AG04449 (cell line): ENCODE results near the gene PSMD11.

Source experiments
- CTCF ChIA-PET: fragments of 350-600 bp; formaldehyde crosslinking; extraction: SDS; loops from one replicate; lab custom pipeline; 2021; ENCODE audit warnings: antibody characterized with exemption; lab: Yijun Ruan, JAX
- POLR2A ChIA-PET: fragments of 400-600, 350-600 bp; formaldehyde crosslinking; extraction: SDS; loops from one replicate; lab custom pipeline; 2020; ENCODE audit warnings: antibody characterized with exemption, inconsistent platforms; lab: Yijun Ruan, JAX
- DNase-seq: peaks from one replicate; pipeline ENCODE4 v3.0.0-alpha.2; 2010; ENCODE audit warnings: low read depth, low spot score
- H3K4me3 ChIP-seq: 2 replicates; pipeline ENCODE4 v1.5.1; 2011; ENCODE audit warnings: low read depth, mild to moderate bottlenecking, control low read depth, low read length
- TF ChIP-seq, protein P1 (sequence below): IDR thresholded peaks from one replicate; pipeline ENCODE4 v1.5.1; 2011; ENCODE audit warnings: mild to moderate bottlenecking, moderate library complexity, low read length, control low read depth, inconsistent platforms; ENCODE audit not compliant: insufficient read depth; ENCODE audit errors: missing control alignments

PSMD11 gene

DNA sequence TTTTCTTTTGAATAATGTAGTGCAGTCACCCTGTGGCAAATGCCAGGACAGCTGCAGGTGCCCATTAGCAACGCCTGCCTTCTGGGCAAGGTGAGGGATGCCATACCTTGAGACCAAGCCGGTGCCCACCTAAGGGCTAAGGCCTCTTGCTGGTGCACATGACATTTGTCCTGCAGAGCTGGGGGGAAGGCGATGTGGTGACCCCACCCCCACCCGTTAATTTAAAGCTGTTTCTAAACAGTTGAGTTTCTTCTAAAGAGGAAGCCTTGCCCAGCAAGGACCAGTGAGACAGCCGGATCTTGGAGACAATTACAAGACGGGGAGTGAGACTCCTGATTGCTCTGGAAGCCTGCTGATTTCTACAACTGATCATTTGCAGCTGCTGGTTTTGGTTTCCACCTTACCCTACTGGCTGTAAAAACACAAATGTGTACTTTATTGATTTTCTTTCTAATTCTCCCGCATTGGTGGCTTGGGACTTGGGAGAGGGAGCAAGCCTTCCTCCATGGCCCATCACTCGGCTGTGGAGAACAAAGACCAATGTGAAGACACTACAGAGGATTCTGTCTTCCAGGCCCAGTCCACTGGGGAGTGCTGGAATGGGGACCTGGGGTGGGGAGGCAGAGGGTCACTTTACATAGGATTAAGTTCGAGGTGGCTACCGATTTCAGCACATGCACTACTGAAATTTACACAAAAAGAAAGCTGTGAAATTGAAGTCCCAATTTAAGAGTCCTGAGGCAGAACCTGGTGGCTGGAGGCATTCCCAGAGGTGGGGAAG is 45.2 kb downstream of the PSMD11 start:
- TF ChIP-seq, protein P1, sequence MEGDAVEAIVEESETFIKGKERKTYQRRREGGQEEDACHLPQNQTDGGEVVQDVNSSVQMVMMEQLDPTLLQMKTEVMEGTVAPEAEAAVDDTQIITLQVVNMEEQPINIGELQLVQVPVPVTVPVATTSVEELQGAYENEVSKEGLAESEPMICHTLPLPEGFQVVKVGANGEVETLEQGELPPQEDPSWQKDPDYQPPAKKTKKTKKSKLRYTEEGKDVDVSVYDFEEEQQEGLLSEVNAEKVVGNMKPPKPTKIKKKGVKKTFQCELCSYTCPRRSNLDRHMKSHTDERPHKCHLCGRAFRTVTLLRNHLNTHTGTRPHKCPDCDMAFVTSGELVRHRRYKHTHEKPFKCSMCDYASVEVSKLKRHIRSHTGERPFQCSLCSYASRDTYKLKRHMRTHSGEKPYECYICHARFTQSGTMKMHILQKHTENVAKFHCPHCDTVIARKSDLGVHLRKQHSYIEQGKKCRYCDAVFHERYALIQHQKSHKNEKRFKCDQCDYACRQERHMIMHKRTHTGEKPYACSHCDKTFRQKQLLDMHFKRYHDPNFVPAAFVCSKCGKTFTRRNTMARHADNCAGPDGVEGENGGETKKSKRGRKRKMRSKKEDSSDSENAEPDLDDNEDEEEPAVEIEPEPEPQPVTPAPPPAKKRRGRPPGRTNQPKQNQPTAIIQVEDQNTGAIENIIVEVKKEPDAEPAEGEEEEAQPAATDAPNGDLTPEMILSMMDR, result no peak
- POLR2A ChIA-PET, result no interaction called here
- no peak for DNase-seq
- CTCF ChIA-PET, result interaction anchor here (1.6 to 3.6 kb wide), 4 partner anchors 27 to 268 kb away, joined by 4 to 17 read pairs (median 6); no protein-coding TSS in a partner anchor
- no peak overlapping the region for H3K4me3 ChIP-seq

DNA sequence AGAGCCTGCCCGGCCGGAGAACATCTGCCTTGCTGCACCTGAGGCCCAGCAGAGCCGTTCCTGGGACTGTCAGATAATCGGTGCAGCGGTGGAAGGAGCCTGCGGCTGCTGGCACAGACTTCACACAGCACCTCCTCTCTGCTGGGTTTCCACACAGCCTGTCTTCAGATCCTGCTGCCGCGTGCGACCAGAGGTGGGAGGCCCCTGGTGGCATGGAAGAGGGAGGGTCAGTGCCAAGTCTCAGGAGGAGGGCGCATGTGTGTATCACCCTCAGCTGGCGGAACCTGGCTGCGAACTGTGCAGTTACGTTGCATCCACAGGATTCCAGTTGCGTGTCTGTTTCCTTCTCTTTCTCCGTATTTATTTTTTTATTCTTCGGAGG is 45.8 kb downstream of the PSMD11 start:
- H3K4me3 ChIP-seq, result no peak overlapping the region
- no peak for DNase-seq
- POLR2A ChIA-PET, result no interaction called here
- TF ChIP-seq, protein P1, result no peak
- CTCF ChIA-PET, result interaction anchor here (1.6 to 3.6 kb wide), 3 partner anchors 28 to 265 kb away, joined by 4 to 17 read pairs (median 4); no protein-coding TSS in a partner anchor

DNA sequence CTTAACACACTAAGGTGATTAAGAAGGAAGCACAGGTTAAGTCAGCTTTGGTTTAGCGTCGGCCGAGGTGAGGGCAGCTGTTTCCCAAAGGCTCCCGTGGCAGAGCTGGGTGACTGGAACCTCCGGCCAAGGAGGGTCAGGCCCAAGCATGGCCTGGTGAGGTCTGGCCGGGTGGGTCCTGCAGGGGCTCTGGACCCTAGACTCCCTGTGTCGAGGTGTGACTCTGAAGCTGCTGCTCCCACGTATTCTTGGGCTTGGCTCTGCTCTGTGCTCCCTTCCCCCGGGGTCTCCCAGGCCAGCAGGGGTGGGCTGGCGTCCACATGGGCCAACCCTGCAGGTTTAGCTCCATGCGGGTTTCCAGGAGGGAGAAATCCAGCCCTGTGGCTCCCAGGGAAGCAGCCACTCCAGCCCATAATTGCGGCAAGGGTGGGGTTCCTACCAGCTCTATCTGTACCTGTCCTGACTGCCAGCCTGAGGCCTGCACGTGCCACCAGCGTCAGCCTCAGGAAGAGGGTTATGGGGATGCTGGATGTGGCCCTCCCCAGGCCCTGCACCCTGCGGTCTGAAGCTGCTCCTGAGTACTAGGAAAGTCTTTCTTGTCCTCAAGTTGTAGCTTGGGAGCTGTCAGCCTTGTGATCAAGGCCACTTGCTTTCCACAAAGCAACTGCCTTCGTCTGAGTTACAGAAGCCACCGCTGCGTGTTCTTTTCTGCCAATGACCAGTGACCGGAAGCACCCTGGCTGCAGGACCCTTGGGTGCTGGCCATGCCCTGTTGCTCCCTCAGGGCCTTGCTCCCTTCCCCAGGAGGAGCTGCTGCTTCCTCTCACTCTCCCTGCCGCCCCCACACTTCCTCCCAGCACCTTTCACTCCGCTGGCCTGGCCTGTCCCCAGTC is 47.3 kb downstream of the PSMD11 start:
- ChIA-PET CTCF (interaction anchor here (0.7 to 3.6 kb wide), 7 partner anchors 8 to 385 kb away, joined by 3 to 17 read pairs (median 3); partner anchors contain the start of gene MYO1D), POLR2A (no interaction called here)
- H3K4me3 ChIP-seq, result no peak overlapping the region
- TF ChIP-seq, protein P1, result no peak
- DNase-seq, result no peak

DNA sequence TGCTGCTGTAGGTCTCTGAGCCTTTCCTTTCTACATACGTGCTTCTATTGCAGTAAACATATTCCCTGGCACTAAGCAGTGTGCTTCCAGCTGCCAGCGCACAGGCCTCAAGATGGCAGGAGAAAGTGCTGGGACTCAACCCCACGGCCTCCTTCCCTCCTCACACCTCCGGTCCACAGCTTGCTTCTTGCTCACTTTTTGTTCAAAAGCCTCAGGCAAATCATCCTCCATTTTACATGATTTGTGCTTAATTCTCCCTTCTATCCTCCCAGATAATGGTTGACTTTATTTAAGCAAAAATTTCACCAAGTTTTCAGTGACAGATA is 47.9 kb downstream of the PSMD11 start:
- DNase-seq, result no peak
- H3K4me3 ChIP-seq, result no peak overlapping the region
- ChIA-PET CTCF (interaction anchor here (1.0 to 3.6 kb wide), 3 partner anchors 8 to 384 kb away, joined by 3 to 17 read pairs (median 7); partner anchors contain the start of gene MYO1D), POLR2A (no interaction called here)
- TF ChIP-seq, protein P1, result no peak

DNA sequence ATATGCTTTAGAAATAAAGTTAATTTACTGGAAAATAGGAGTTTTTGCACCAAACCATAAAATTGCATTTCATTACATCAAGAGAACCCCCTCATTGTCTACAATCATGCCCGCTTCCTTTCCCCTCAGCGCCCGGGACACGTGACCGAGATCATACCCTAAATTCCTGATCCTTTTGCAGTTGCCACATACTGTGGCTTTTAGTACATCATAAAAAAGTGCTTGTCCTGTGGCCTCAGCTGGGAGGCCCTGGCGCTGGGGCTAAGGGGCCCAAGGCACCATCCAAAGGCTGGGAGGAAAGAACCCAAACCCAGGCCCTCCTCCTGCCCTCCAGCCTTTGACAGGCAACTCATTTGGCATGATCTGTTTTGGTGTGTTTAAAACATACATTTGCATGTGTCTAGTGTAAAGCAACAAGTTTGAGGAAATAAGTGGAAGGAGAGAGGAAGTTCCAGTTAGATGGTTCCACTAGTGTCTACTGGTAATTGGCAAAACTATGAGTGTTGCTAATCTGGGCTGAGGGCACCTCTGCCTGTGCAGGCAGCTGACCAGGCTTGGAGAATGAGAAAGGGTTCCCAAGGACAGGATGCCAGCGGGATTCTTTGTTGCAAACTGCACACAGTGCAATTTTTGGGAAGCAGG is 48.5 kb downstream of the PSMD11 start:
- TF ChIP-seq, protein P1, result no peak
- ChIA-PET POLR2A (no interaction called here), CTCF (interaction anchor here (1.0 to 3.6 kb wide), 2 partner anchors 9 to 30 kb away, joined by 3 to 17 read pairs; no protein-coding TSS in a partner anchor)
- H3K4me3 ChIP-seq, result no peak overlapping the region
- DNase-seq, result no peak

DNA sequence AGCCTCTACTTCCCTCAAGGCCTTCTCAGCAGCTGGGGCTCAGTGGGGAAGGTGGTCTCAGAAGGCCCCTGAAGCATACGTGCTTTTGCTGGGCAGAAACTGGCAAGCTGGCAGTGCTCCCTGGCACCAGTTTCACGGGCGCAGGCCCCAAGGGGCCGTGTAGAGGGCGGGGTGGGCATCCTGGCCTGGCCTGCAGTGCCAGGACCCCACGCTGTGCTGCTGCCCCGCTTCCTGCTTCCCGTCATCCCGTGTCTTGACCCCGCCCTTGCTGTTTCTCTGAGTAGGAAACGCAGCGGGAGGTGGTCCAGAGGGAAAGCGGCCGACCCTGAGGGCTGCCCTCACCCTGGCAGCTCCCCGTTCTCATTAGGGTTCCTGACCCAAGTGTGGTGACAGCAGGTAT is 49.3 kb downstream of the PSMD11 start:
- CTCF ChIA-PET, result no interaction called here
- no peak overlapping the region for H3K4me3 ChIP-seq
- no peak for DNase-seq
- TF ChIP-seq, protein P1, result no peak
- POLR2A ChIA-PET, result no interaction called here
